Adrenal gland (tissue), 5 donors: Measurements from ENCODE around the gene PARD3B.

Experiments used
- POLR2A ChIP-seq, 2 donors: fragments of 450-650 bp; IDR thresholded peaks; one replicate each; pipeline ENCODE4 v1.6.1; 2017; ENCODE audit warnings: antibody characterized with exemption in 2 of 2, mild to moderate bottlenecking in 2 of 2, moderate library complexity in 1 of 2
- TF ChIP-seq, protein P1 (sequence below), 6 experiments: fragments of 450-650 bp in 4 of 6; fragments of 200-600 bp in 2 of 6; sonication (generic) in 1 of 6; IDR thresholded peaks; 1 replicate in 5 of 6; 2 replicates in 1 of 6; pipeline versions ENCODE4 v1.5.1 to v1.8.0; 2016 to 2021; ENCODE audit warnings: antibody characterized with exemption in 6 of 6, mild to moderate bottlenecking in 2 of 6, moderate library complexity in 1 of 6
- donor health status: DM: no; HTN: no; CAD: no.

- TF ChIP-seq POLR2A (IDR thresholded peaks at IDR 0.05): no peak
- TF ChIP-seq, protein P1, sequence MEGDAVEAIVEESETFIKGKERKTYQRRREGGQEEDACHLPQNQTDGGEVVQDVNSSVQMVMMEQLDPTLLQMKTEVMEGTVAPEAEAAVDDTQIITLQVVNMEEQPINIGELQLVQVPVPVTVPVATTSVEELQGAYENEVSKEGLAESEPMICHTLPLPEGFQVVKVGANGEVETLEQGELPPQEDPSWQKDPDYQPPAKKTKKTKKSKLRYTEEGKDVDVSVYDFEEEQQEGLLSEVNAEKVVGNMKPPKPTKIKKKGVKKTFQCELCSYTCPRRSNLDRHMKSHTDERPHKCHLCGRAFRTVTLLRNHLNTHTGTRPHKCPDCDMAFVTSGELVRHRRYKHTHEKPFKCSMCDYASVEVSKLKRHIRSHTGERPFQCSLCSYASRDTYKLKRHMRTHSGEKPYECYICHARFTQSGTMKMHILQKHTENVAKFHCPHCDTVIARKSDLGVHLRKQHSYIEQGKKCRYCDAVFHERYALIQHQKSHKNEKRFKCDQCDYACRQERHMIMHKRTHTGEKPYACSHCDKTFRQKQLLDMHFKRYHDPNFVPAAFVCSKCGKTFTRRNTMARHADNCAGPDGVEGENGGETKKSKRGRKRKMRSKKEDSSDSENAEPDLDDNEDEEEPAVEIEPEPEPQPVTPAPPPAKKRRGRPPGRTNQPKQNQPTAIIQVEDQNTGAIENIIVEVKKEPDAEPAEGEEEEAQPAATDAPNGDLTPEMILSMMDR (IDR thresholded peaks at IDR 0.05): no peak
These were observed 1025.4 kb downstream of the PARD3B start for GRCh38 chr2:205570648-205571047.
